ENCODE measurements around the gene CCL25. TPM values are rescaled to one million over a fixed set of nuclear protein-coding genes. Genes with fewer than 3 reads are reported as not detected.

Gene CCL25
- total and polyA plus RNA-seq, 8 donors = 5.1 TPM; not detected in 7

DNA sequence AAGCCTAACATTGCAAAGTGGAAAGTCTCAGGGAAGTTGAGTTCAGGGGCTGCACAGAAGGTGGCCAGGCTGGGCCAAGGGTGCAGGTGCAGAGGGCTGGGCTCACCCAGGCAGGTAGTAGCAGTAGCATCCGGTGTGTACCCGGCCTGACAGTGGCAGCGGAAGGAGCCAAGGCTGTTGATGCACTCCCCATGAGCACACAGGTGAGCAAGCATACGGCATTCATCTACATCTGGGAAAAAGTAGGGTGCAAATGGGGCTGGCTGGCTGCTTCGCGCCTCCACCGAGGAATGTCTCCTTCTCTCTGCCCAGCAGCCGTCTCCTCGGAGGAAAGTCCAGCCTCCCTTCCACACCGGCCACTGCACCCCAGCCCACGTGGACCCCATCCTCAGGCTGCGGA is 30.6 kb downstream of the CCL25 start:
- DNase-seq = no peak
- intact Hi-C loops (cut with DNase I; ENCODE audit: low total_unique reads) = no loop called here

DNA sequence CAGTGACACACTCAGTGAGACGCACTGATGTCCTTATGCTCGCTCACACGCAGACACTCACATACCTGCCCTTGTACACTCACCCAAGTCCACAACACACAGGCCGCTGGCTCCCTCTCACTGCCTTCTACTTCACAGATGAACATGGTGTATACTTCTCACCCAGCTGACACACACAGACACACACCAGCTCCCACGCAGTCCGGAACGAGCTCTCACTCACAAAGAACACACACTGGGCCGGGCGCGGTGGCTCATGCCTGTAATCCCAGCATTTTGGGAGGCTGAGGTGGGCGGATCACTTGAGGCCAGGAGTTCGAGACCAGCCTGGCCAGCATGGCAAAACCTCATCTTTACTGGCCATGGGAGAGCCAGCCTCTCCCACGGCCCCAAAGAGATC is 31.6 kb downstream of the CCL25 start:
- intact Hi-C loops (cut with DNase I; ENCODE audit: low total_unique reads) = no loop called here
- TF ChIP-seq POLR2AphosphoS5 (IDR thresholded peaks at IDR 0.05) (no peak), POLR2A (IDR thresholded peaks at IDR 0.05) (no peak), EP300 (IDR thresholded peaks at IDR 0.05) (no peak)
- TF ChIP-seq, protein P1, sequence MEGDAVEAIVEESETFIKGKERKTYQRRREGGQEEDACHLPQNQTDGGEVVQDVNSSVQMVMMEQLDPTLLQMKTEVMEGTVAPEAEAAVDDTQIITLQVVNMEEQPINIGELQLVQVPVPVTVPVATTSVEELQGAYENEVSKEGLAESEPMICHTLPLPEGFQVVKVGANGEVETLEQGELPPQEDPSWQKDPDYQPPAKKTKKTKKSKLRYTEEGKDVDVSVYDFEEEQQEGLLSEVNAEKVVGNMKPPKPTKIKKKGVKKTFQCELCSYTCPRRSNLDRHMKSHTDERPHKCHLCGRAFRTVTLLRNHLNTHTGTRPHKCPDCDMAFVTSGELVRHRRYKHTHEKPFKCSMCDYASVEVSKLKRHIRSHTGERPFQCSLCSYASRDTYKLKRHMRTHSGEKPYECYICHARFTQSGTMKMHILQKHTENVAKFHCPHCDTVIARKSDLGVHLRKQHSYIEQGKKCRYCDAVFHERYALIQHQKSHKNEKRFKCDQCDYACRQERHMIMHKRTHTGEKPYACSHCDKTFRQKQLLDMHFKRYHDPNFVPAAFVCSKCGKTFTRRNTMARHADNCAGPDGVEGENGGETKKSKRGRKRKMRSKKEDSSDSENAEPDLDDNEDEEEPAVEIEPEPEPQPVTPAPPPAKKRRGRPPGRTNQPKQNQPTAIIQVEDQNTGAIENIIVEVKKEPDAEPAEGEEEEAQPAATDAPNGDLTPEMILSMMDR (IDR thresholded peaks at IDR 0.05) = no peak
- H3K27ac ChIP-seq = no peak overlapping the region
- H3K9me3 ChIP-seq = no peaks in the 10 kb centered on the region
- H3K4me1 ChIP-seq = no peaks in the 10 kb centered on the region
- H3K4me3 ChIP-seq = no peak overlapping the region
- H3K36me3 ChIP-seq = no peaks in the 10 kb centered on the region
- no peak for DNase-seq
- peaks cover 0 to 18% (median 0%) of the 10 kb centered on the region in 3 donors for H3K27me3 ChIP-seq
- 85 to 91% (median 90%) methylated on average over 9 to 13 of the region's 13 CpGs for WGBS, 5 donors

More for the DNA sequence above, 30.6 kb downstream of the CCL25 start:
- H3K4me3 ChIP-seq = no peak overlapping the region
- H3K27ac ChIP-seq = no peak overlapping the region
- 78 to 91% (median 83%) methylated on average over 10 to 12 of the region's 12 CpGs for WGBS, 5 donors
- no peaks in the 10 kb centered on the region for H3K36me3 ChIP-seq
- TF ChIP-seq, protein P1 (IDR thresholded peaks at IDR 0.05) = no peak
- no peak for TF ChIP-seq POLR2A (IDR thresholded peaks at IDR 0.05)
- TF ChIP-seq POLR2AphosphoS5 (IDR thresholded peaks at IDR 0.05) = no peak
- no peak for TF ChIP-seq EP300 (IDR thresholded peaks at IDR 0.05)
- no peaks in the 10 kb centered on the region for H3K4me1 ChIP-seq
- H3K9me3 ChIP-seq = no peaks in the 10 kb centered on the region
- H3K27me3 ChIP-seq = peaks cover 0 to 18% (median 0%) of the 10 kb centered on the region in 3 donors

DNA sequence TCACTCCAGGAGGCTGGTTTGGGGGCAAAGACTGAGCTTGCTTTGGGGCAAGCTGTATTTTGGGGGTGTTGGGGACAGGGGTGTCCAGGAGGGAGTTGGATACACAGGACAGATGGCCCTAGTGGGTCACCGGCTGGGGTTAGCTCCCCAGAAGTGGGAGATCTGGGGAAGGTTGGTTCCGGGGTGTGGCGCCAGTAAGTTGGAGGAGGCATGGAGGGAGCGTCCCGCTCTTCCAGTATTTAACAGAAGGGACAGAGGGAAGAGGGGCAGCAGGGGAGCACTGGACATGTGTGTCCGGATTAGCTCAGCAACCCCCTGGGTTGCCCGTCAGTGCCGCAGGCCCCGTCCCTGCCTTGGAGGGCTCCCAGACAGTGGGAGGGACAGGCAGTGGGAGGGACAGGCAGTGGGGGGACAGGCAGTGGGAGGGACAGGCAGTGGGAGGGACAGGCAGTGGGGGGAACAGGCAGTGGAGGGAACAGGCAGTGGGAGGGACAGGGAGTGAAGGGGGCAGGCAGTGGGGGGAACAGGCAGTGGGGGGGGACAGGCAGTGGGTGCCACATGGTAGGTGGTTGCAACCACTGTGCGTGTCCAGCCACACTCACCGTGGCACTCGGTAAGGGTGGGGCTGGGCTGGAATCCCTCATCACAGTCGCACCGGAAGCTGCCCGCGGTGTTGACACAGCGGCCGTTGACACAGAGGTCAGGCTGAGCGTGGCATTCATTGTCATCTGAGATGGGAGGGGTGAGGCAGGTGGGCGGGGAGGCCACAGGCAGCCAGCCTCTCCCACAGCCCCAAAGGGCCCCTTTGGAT is 33.2 kb downstream of the CCL25 start:
- intact Hi-C loops (cut with DNase I; ENCODE audit: low total_unique reads) = no loop called here
- Histone ChIP-seq H3K36me3 (no peaks in the 10 kb centered on the region), H3K27ac (no peak overlapping the region), H3K4me3 (no peak overlapping the region), H3K4me1 (no peaks in the 10 kb centered on the region), H3K27me3 (peaks cover 0 to 27% (median 0%) of the 10 kb centered on the region in 3 donors), H3K9me3 (peaks cover 0 to 10% (median 0%) of the 10 kb centered on the region in 4 donors)
- peak in 1 of 2 donors; percentile 76 for DNase-seq
- no peak for TF ChIP-seq EP300 (IDR thresholded peaks at IDR 0.05)
- TF ChIP-seq, protein P1 (IDR thresholded peaks at IDR 0.05) = no peak
- 32 to 58% (median 43%) methylated on average over 20 of the region's 20 CpGs for WGBS, 5 donors

DNA sequence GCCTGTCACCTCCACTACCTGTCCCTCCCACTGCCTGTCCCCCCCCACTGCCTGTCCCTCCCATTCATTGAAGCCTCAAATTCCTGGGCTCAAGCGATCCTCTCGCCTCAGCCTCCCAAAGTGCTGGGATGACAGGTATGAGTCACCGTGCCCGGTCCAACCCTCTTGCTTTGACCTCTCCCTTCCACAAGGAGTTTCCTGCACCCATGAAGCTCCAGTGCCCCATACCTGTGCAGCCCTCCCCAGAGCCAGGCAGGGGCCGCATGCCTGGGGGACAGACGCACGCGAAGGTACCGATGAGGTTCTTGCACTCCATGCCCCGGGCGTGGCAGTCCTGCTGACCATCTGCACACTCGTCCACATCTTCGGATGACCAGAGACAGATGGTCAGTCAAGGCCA is 34.3 kb downstream of the CCL25 start:
- TF ChIP-seq, protein P1 (IDR thresholded peaks at IDR 0.05) = no peak
- TF ChIP-seq POLR2AphosphoS5 (IDR thresholded peaks at IDR 0.05) (no peak), POLR2A (IDR thresholded peaks at IDR 0.05) (no peak), EP300 (IDR thresholded peaks at IDR 0.05) (no peak)
- no peaks in the 10 kb centered on the region for H3K36me3 ChIP-seq
- no peaks in the 10 kb centered on the region for H3K4me1 ChIP-seq
- H3K9me3 ChIP-seq = peaks cover 0 to 10% (median 2%) of the 10 kb centered on the region in 4 donors
- H3K4me3 ChIP-seq = no peak overlapping the region
- WGBS, 5 donors = 86 to 96% (median 93%) methylated on average over 11 to 13 of the region's 13 CpGs
- DNase-seq = no peak
- H3K27ac ChIP-seq = no peak overlapping the region
- H3K27me3 ChIP-seq = peaks cover 0 to 27% (median 0%) of the 10 kb centered on the region in 3 donors
- intact Hi-C loops (cut with DNase I; ENCODE audit: low total_unique reads) = no loop called here

Data from stomach (tissue), 9 donors.